GM12878 (cell line): Measurements from ENCODE around the gene MCTS1. TPM values are rescaled to one million over a fixed set of nuclear protein-coding genes. Genes with fewer than 3 reads are reported as not detected.
A peak's percentile ranks its signal among the peaks of the same experiment; 100 is the strongest.

Source experiments
- ATF2 ChIP-seq: IDR thresholded peaks from 2 replicates; pipeline ENCODE4 v1.6.1; 2012; ENCODE audit warnings: low read length, inconsistent platforms
- ATF7 ChIP-seq: fragments of 450-650 bp; IDR thresholded peaks from 2 replicates; pipeline ENCODE4 v1.6.1; 2016; ENCODE audit warnings: low read depth, mild to moderate bottlenecking
- BRCA1 ChIP-seq: IDR thresholded peaks from 2 replicates; pipeline ENCODE4 v1.6.1; 2011; ENCODE audit warnings: low read depth, low read length, improper control_type of control experiment
- CBX3 ChIP-seq: fragments of 200-600 bp; sonication (generic); IDR thresholded peaks from 2 replicates; pipeline ENCODE4 v1.6.1; 2016; ENCODE audit warnings: low read depth, borderline replicate concordance
- CHD4 ChIP-seq: fragments of 200-600 bp; sonication (generic); IDR thresholded peaks from 2 replicates; pipeline ENCODE4 v1.6.1; 2016; ENCODE audit warnings: mild to moderate bottlenecking
- CREM ChIP-seq: IDR thresholded peaks from 2 replicates; pipeline ENCODE4 v1.6.1; 2014; ENCODE audit warnings: antibody characterized with exemption, low read depth
- ETV6 ChIP-seq, 2 experiments: fragments of 450-650 bp in 1 of 2; IDR thresholded peaks in 1 of 2; conservative IDR thresholded peaks in 1 of 2; 2 replicates each; pipeline ENCODE4 v1.6.1; 2014; ENCODE audit warnings: antibody characterized with exemption in 1 of 2, borderline replicate concordance in 1 of 2, low read depth in 1 of 2, mild to moderate bottlenecking in 1 of 2, moderate library complexity in 1 of 2
- HCFC1 ChIP-seq: fragments of 150-350 bp; IDR thresholded peaks from 2 replicates; pipeline ENCODE4 v1.6.1; 2014; ENCODE audit warnings: low read length
- HDAC6 ChIP-seq: fragments of 200-600 bp; sonication (generic); IDR thresholded peaks from one replicate; pipeline ENCODE4 v1.8.0; 2017; ENCODE audit warnings: antibody characterized with exemption; ENCODE audit not compliant: unreplicated experiment
- JUND ChIP-seq: IDR thresholded peaks from 2 replicates; pipeline ENCODE4 v1.6.1; 2012; ENCODE audit warnings: low read depth, mild to moderate bottlenecking, low read length, improper control_type of control experiment, moderate library complexity
- RCOR1 ChIP-seq: conservative IDR thresholded peaks from 2 replicates; pipeline ENCODE4 v1.6.1; 2012; ENCODE audit warnings: low read depth, low read length, improper control_type of control experiment
- USF1 ChIP-seq: IDR thresholded peaks from 2 replicates; pipeline ENCODE4 v1.6.1; 2011; ENCODE audit warnings: borderline replicate concordance, low read depth, mild to moderate bottlenecking, moderate library complexity, mixed read lengths, low read length; ENCODE audit not compliant: insufficient read depth; ENCODE audit errors: extremely low read length
- WRNIP1 ChIP-seq: IDR thresholded peaks from 2 replicates; pipeline ENCODE4 v1.6.1; 2011; ENCODE audit warnings: low read depth, low read length, improper control_type of control experiment, borderline replicate concordance
- ZBTB40 ChIP-seq: fragments of 450-650 bp; IDR thresholded peaks from 2 replicates; pipeline ENCODE4 v1.6.1; 2016; ENCODE audit warnings: mild to moderate bottlenecking, moderate library complexity, borderline replicate concordance
- ZNF217 ChIP-seq: fragments of 450-650 bp; IDR thresholded peaks from 2 replicates; pipeline ENCODE4 v1.6.1; 2017; ENCODE audit warnings: antibody characterized with exemption, mild to moderate bottlenecking
- polyA plus RNA-seq, 11 experiments: library from polyadenylated mRNA; depleted of rRNA in 4 of 11; unstranded in 6 of 11; stranded (reverse) in 5 of 11; fragments of >200 nt; fragmentation: Nextera tagmentation in 4 of 11; fragmentation: Illumina TruSeq in 1 of 11; extraction: Ambion mirVana in 4 of 11; extraction: Trizol in 1 of 11; gene quantifications; 1 replicate in 1 of 11; 2 replicates in 10 of 11; pipeline versions ENCODE4 v1.2.1 to v1.2.3, GENCODE V29; 2011 to 2016; ENCODE audit warnings: inconsistent platforms in 2 of 11, missing spikeins in 2 of 11, low read depth in 1 of 11
- total RNA-seq, 4 experiments: library from RNA; depleted of rRNA in 3 of 4; stranded (reverse); fragments of >200 nt in 3 of 4; fragmentation: Illumina TruSeq in 1 of 4; extraction: Trizol in 1 of 4; gene quantifications; 2 replicates each; pipeline versions ENCODE4 v1.2.1 to v1.2.3, GENCODE V29; 2013 to 2021
- TF ChIP-seq, protein P1 (sequence below): fragments of 450-650 bp; formaldehyde crosslinking; IDR thresholded peaks from 2 replicates; pipeline ENCODE4 v1.4.0; 2022; ENCODE audit warnings: mild to moderate bottlenecking, moderate library complexity
- TF ChIP-seq, protein P2 (sequence below): fragments of 450-650 bp; IDR thresholded peaks from 2 replicates; pipeline ENCODE4 v1.6.1; 2014; ENCODE audit warnings: mild to moderate bottlenecking

Gene MCTS1
- total and polyA plus RNA-seq, 10 of the 15 experiments (the other 5 are each of a cell fraction or from before 2014, with no cell fraction given) = 59.5 to 238 (median 115) TPM

DNA sequence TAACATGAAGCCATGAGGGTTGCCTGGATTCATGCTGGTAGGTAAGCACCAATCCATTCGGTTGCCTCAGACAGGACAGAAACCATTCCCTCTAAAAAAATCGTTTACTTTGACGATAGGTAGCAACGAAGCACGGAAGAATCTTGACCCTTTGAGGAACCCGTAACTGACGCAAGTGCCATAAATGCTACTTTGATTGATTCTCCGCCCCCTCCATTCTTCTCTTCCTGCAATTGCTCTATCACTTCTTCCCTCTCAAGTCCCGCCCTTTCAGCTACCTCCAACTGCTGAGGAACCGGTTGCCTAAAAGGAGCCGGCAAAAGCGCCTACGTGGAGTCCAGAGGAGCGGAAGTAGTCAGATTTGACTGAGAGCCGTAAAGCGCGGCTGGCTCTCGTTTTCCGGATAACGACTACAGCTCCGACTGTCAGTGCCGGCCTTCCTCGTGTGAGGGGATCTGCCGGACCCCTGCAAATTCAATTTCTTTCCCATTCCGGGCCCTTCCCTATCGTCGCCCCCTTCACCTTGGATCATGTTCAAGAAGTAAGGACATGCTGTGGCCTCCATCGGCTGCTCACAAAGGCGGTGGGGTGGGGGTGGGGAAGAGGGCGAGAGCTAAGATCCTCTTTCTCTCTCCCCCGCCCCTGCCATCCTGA is at the start of gene MCTS1 (continued):
- TF ChIP-seq, protein P1, sequence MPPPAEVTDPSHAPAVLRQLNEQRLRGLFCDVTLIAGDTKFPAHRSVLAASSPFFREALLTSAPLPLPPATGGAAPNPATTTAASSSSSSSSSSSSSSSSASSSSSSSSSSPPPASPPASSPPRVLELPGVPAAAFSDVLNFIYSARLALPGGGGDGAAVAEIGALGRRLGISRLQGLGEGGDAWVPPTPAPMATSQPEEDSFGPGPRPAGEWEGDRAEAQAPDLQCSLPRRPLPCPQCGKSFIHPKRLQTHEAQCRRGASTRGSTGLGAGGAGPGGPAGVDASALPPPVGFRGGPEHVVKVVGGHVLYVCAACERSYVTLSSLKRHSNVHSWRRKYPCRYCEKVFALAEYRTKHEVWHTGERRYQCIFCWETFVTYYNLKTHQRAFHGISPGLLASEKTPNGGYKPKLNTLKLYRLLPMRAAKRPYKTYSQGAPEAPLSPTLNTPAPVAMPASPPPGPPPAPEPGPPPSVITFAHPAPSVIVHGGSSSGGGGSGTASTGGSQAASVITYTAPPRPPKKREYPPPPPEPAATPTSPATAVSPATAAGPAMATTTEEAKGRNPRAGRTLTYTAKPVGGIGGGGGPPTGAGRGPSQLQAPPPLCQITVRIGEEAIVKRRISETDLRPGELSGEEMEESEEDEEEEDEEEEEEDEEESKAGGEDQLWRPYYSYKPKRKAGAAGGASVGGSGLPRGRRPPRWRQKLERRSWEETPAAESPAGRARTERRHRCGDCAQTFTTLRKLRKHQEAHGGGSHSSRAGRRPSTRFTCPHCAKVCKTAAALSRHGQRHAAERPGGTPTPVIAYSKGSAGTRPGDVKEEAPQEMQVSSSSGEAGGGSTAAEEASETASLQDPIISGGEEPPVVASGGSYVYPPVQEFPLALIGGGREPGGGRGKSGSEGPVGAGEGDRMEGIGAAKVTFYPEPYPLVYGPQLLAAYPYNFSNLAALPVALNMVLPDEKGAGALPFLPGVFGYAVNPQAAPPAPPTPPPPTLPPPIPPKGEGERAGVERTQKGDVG (CRISPR knock-in tag) = no peak
- TF ChIP-seq ZBTB40 = peak; percentile 74; the same call in 1 of the 2 replicates
- no peak for TF ChIP-seq CBX3
- no peak for TF ChIP-seq ZNF217
- no peak for TF ChIP-seq CHD4
- TF ChIP-seq JUND = no peak
- no peak for TF ChIP-seq BRCA1
- peak; percentile 70 for TF ChIP-seq CREM
- peak; percentile 54; the same call in 1 of the 2 replicates for TF ChIP-seq ATF7
- TF ChIP-seq WRNIP1 = no peak
- TF ChIP-seq RCOR1 = no peak
- TF ChIP-seq, protein P2, sequence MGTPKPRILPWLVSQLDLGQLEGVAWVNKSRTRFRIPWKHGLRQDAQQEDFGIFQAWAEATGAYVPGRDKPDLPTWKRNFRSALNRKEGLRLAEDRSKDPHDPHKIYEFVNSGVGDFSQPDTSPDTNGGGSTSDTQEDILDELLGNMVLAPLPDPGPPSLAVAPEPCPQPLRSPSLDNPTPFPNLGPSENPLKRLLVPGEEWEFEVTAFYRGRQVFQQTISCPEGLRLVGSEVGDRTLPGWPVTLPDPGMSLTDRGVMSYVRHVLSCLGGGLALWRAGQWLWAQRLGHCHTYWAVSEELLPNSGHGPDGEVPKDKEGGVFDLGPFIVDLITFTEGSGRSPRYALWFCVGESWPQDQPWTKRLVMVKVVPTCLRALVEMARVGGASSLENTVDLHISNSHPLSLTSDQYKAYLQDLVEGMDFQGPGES = no peak
- TF ChIP-seq HCFC1 = 0 out of 2 replicates have a peak, but pooled peaks have one; percentile 28
- TF ChIP-seq ETV6 (conservative IDR thresholded peaks at IDR 0.05 in 1 of 2, IDR thresholded peaks at IDR 0.05 in 1 of 2; ENCODE audit: borderline replicate concordance in 1 of 2, low read depth in 1 of 2) = peak in 1 of 2 experiments; percentile 87; a peak in 2 of 4 replicates
- TF ChIP-seq HDAC6 = peak; percentile 25
- TF ChIP-seq ATF2 = peak; percentile 42; the same call in 1 of the 2 replicates
- TF ChIP-seq USF1 = no peak
